NOMO-1 treated with dmso at 0.1 percent for 144 hours (cell line): ENCODE results near the gene FNDC3B.
"Not testable (repeated sequence)": the region's sequence is repeated elsewhere in the genome, so short reads cannot be mapped to it uniquely, and the experiment has no call there.

ENCODE experiments used
- DNase-seq: peaks from one replicate; lab custom pipeline; 2025; ENCODE audit not compliant: unreplicated experiment; lab: John Stamatoyannopoulos, UW

FNDC3B gene

GRCh38 chr3:172352786-172353185 lies 313.4 kb downstream of the FNDC3B start:
- no peak for DNase-seq

GRCh38 chr3:172354931-172355499 lies 315.6 kb downstream of the FNDC3B start:
- DNase-seq = no peak

- no peak for DNase-seq
Measured at GRCh38 chr3:172355836-172356235, 316.5 kb downstream of the FNDC3B start.

GRCh38 chr3:172356427-172356826 lies 317.0 kb downstream of the FNDC3B start:
- no peak for DNase-seq

GRCh38 chr3:172357850-172358754 lies 318.7 kb downstream of the FNDC3B start:
- DNase-seq = no peak

- DNase-seq = no peak
Measured at GRCh38 chr3:172359231-172359630, 319.9 kb downstream of the FNDC3B start.

- DNase-seq = no peak
Measured at GRCh38 chr3:172359996-172360395, 320.6 kb downstream of the FNDC3B start.

GRCh38 chr3:172362583-172362982 lies 323.2 kb downstream of the FNDC3B start:
- no peak for DNase-seq

- DNase-seq = no peak
Measured at GRCh38 chr3:172364374-172365027, 325.1 kb downstream of the FNDC3B start.

- DNase-seq = no peak
Measured at GRCh38 chr3:172365028-172365567, 325.7 kb downstream of the FNDC3B start.

- DNase-seq = no peak
Measured at GRCh38 chr3:172367205-172368105, 328.1 kb downstream of the FNDC3B start.

GRCh38 chr3:172368556-172368955 lies 329.2 kb downstream of the FNDC3B start:
- DNase-seq = not testable (repeated sequence)

- DNase-seq = no peak
Measured at GRCh38 chr3:172369590-172370259, 330.3 kb downstream of the FNDC3B start.

- no peak for DNase-seq
Measured at GRCh38 chr3:172370419-172370818, 331.0 kb downstream of the FNDC3B start.

GRCh38 chr3:172371544-172371943 lies 332.2 kb downstream of the FNDC3B start:
- no peak for DNase-seq

GRCh38 chr3:172372895-172373294 lies 333.5 kb downstream of the FNDC3B start:
- DNase-seq = no peak

- DNase-seq = no peak
Measured at GRCh38 chr3:172373912-172374311, 334.5 kb downstream of the FNDC3B start.

- DNase-seq = no peak
Measured at GRCh38 chr3:172375206-172375850, 335.9 kb downstream of the FNDC3B start.

- DNase-seq = no peak
Measured at GRCh38 chr3:172376402-172376801, 337.0 kb downstream of the FNDC3B start.

GRCh38 chr3:172376881-172377280 lies 337.5 kb downstream of the FNDC3B start:
- no peak for DNase-seq
